NCI-H2196 treated with DMSO at 0.1 percent for 48 hours (cell line): Measurements from ENCODE around the gene OTUB2.
A peak's percentile ranks its signal among the peaks of the same experiment; 100 is the strongest.

Experiments
- DNase-seq: peaks from one replicate; lab custom pipeline; 2025; ENCODE audit not compliant: unreplicated experiment; lab: John Stamatoyannopoulos, UW

Gene OTUB2

DNA sequence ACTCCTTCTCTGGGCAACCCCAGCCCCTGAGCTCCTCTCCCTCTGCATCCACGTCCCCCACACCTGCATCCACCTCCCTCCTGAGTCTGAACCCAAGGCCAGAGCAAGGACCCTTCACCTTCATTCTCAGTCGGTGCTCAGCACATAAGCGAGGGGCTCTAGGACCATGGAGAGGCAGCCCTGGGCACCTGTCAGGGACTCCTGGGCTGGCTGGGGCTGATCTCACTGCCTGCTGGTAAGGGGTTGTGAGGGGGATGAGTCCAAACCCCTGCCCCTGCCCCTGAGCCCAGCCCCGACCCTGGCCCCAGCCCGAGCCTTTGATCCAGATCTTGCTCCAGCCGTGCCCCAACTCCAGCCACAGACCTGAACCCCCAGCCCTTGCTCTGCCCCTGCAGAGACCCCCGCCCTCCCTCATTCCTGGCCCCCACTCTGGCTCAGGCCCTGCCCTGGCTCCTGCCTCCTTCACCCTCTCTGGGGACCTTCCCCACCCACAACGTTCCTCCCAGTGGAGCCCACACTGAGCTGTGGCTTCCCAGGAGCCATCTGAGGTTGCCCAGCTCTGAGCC is 29.9 kb upstream of the OTUB2 start:
- no peak for DNase-seq

DNA sequence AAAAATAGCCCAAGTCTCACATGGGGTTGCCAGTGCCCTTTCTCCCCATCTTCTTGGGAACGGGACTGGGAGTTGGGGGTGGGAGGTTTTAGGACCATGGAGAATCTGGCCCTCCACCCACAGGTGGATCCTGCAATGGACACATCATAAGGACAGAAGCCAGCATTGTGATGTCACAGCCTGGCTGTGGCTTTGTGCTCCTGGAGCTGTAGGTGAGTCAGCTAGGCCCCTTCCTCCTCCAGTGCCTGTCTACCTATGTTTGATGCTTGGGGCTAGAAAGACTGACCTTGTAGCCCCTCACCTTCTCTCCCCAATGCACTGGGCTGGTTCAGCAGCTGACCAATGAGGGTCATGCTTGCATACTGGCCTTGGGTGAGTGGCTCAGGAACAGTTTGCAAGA is 29.1 kb upstream of the OTUB2 start, which contains the start of gene CCDC197:
Gene CCDC197 (plus strand): TSS at position 220 of the 400 bp plus-strand sequence. CDS start 831 bp downstream, outside the sequence.
- DNase-seq = no peak

DNA sequence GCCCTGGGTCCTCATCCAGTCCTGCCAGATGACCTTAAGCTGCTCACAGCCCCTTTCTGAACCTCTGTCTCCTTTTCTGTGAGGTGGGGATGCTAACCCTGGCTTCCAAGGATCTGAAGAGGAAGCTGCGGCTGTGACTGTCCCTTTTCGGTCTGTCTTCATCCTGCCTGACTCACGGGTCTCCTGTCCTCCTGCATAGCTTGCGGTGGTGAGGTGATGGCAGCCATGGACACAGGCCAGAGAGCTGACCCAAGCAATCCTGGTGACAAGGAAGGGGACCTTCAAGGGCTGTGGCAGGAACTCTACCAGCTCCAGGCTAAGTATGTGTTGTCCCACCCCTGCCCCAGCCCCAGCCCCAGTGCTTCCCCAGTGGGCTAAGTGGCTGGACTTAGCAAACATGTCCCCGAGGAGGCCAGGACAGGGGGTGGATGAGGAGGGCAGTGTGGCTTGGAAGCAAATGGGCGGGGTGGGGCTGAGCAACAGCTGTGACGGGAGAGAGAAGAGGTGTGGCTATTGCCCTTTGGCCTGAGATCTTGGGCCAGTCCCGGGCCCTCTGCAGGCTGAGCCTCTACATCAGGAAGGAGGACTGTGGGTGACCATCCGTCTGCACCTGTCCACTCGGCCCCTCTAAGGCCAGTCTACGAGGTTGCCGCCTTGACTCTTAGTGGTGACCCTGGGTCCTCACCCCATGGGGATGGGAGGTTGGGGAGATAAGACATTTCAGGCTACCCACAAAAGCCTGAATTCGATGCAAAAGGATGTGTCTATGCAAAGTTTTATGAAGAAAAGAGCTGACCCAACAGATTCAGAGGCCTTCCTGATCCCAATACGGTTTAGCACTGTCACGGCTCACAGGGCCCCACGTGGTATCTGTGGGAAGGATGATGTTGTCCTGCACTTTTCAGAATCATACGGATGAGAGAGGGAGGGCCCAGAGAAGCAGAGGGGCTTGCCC is 27.9 kb upstream of the OTUB2 start:
- no peak for DNase-seq

DNA sequence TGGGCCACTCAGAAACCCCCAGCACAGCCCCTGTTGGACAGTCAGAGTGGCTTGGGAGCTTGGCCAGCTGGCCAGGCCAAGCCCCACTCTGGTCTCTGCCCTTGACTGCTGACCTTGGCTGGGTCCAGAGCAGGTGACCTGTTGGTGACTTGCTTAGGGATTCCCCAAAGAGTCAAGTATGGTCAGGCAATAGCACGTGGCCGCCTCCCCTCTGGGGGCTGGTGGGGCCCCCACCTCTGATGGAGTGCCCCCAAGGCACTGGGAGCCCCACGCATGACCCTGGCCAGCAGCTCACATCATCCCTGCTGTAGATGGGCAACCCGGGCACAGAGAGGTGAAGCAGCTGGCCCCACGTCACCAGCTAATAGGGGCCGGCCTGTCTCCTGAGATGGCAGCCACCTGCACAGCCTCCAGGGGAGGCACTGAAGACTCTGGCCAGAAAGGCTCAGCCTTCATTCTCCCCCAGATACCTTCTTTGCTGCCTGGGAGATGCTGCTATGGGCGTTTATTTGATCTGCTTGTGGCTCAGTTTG is 27.2 kb upstream of the OTUB2 start:
- DNase-seq = no peak

DNA sequence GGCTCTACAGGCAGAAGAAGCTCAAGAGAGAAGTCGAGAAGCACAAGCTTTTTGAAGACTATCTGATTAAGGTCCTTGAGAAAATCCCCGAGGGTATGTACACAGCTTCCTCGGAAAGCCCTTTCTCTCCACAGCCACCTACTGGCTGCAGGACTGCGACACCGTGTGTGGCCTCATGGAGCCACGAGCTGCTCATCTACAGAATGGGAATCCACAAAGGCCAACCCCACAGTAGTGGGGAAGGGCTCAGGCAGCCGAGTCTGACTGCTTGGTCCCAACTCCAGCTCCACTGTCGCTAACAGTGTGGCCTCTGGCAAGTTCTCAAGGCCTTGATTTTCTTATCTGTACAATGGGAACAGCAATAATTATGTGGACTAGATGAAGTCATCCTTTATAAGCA is 26.6 kb upstream of the OTUB2 start:
- DNase-seq = no peak

DNA sequence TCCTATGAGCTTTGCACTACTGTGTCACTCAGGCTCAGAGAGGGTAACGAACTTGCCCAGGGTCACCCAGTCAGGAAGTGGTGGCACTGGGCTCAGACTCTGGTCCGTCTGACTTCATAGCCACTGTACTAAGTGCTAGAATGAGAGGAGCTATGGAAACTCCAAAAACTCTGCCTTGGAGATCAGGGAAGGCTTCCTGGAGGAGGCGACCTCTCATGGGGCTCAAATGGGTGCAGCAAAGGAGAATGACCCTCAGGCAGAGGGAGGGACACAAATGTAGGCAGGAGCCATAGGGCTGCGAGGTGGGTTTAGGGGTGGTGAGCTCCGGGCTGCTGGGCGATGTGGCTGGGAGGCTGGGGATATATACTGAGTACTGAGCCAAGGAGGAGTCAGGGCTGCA is 25.9 kb upstream of the OTUB2 start:
- no peak for DNase-seq

DNA sequence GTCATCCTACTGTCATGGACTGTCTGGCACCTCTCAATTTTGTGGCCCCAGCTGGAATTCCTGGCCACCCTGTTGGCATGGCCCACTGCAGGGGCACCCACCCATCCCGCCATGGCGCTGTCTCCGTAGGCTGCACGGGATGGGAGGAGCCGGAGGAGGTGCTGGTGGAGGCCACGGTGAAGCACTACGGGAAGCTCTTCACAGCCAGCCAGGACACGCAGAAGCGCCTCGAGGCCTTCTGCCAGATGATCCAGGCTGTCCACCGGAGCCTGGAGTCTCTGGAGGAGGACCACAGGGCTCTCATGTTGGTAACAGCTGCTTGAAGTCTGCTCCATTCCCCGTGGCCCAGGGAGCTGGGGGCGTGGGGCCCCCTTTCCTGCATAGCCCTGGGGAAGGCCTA is 25.1 kb upstream of the OTUB2 start:
- DNase-seq = no peak

DNA sequence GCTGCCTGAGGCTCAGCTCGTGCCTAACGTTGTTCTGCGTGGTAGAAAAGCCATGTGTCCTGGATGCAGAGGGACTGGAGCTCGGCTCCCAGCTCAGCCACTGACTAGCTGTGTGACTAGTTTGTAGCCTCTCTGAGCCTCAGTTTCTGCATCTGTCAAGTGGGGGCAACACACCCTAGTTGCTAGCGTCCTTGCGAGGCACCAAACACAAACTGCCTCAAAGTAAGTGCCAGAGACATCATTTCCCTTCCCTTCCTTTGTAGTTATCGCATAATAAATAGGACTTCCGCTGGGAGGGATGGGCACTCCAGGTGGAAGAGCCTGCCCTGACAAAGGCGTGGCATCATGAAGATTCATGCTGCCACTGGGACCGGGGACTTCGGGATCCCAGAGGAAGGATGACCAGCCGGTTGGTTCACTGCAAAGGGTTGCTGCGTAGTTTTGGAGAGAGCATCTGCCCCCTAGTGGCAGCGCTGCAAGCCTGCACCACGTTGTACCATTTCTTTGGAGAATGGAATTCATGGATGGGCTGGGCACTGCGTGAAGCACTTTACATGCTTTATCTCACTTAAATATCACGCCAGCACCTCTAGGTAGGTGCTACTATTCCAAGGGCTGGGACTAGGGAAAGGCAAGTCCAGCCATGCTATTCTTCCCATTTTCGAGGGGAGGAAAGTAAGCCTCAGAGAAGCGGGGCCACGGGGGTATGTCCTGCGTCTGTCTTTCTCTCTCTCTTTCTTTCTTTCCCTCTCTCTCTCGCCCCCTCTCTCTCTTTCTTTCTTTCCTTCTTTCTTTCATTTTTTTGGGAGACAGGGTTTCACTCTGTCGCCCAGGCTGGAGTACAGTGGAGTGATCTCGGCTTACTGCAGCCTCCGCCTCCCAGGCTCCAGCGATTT is 24.4 kb upstream of the OTUB2 start:
- DNase-seq = peak; percentile 26

DNA sequence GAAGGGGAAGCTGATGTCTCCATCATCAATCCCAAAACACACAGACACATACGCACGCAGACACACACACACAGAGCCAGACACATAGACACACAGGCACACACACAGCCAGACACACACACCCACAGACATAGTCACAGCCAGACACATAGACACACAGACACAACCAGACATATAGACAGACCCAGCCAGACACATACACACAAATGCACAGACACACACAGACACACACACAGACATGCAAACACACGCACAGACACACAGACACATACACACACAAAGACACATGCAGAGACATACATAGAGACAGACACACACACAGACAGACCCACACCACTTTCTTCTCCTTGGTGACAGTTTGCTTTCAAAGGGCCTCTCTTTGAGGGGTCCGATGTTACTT is 22.7 kb upstream of the OTUB2 start:
- DNase-seq = no peak

DNA sequence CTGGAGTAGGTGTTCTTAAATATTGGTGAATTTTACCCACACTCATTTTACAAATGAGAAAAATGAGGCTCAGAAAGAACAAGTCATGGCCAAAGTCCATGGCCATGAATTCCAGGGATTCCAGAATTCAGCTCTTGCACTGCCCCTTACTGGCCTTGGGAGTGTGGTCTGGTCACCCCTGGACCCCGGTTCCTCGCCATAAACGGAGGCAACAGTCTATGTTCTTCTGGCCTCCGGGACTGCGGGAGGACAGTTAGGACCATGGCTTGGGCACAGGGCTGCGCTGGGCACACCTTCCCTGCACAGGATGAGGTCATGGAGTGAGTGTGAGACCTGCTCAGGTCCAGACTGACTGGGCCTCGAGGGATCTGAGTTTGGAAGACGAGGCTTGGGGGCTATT is 22.1 kb upstream of the OTUB2 start:
- no peak for DNase-seq

DNA sequence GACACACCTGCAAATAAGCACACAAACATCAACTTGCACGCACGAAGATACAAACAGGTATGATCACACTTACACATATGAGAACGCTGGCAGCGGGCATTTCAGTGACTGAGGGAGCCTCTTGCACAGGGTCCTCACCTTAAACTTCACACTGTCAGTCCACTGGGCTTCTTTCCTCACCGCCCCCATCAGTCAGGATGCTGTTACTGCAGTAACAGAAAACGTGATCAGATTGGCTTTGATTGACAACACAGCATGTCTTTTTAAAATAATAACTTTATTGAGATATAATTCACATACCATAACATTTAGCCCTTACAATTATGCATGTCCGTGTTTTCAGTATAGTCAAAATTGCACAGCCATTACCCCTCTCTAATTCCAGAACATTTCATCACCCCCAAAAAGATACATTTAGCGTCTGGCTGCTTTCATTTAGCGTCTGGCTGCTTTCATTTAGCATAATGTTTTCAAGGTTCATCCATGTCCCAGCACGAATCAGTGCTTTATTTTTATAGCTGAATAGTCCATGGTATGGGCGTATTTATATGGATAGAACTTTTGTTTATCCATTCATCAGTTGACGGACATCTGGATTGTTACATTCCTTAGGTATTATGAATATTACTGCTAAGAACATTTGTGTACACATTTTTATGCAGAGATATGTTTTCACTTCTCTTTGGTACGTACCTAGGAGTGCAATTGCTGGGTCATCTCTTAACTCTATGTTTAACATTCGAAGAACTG is 20.6 kb upstream of the OTUB2 start:
- no peak for DNase-seq

DNA sequence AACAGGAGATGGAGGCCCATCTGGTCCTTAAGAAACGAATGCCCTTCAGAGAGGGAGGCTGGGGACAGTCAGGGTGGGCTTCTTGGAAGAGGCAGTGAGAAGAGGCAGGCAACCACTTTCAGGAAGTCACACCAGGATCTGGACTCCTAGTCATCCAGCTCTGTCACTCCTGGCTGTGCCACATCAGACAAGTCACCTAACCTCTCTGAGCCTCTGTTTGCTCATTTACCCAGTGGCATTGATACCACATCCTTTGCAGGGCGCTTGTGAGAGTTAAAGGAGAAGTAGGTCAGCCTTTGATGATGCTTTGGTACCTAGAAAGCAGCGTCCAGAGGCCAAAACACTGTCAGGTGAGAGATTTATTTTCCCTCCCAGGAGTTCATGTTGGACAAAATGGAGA is 17.9 kb upstream of the OTUB2 start:
- DNase-seq = no peak

DNA sequence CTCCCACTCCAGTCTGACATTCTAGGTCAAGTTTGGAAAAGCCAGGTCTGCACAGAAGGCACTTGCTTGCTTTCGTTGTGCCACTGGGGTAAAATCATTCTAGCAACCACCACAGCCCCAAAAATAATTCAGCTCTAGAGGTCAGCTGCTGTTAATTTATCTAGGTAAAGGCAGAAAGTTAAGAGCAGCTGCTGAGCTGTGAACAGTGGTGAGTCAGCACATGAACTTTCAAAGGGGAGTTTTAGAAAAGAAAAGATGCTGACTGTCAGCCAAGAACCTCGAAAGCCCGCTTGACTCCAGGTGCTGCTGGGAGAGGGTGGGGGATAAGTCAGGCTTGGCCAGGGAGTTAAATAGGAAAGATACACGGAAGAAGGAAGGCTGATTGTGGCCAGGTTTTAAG is 16.4 kb upstream of the OTUB2 start:
- DNase-seq = no peak

DNA sequence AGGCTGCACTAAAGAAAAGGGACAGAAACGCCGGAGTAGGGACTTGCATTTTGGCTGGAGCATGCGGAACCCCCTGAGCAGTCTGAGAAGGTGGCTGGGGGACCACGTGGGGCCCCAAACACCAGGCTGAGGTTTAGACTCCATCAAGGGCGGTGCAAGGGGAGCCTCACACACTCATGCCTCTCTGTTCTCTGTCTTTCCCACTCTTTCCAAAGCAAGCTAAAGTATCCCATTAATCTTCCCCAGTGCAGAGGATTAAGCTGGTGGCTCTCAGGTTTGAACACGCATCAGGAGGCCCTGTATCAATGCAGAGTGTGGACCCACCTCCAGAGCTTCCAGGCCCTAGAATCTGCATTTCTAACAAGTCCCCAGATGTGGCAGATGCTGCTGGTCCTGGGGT is 15.5 kb upstream of the OTUB2 start:
- DNase-seq = no peak

DNA sequence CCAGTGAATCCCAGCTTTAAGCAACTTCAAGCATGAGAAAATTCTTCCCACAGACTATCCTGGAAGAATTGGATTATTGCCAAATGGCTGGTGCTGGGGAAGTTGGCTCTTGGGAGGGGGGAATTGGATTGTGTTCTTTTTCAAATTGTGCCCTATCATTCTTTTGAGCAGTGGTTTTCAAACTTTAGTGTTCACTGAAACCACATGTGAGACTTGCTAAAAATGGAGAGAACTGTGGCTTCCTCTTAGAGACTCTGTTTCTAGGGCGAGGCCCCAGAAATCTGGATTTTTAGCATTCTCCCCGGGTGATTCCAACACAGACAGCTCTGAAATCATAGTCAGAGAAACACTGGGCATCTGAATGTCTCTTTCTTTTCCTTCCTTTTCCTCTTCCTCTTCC is 14.3 kb upstream of the OTUB2 start:
- DNase-seq = no peak

DNA sequence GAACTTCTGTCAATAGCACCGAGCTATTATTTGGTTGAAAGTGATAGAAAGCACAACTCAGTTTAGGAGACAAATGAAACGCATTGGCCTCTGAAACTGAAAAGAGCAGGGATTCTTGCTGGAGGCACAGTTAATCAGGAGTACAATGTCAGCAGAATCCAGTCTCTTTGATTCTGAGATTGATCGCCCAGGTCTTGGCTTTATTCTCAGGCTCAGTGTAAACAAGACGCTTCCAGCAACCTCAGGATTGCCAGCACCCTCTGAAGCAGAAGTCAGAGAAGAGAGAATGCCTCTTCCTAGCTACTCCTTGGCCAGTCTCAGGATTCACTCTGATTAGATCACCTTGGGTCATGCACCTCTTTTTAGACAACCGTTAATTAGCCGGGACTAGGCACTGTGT is 11.8 kb upstream of the OTUB2 start:
- no peak for DNase-seq

DNA sequence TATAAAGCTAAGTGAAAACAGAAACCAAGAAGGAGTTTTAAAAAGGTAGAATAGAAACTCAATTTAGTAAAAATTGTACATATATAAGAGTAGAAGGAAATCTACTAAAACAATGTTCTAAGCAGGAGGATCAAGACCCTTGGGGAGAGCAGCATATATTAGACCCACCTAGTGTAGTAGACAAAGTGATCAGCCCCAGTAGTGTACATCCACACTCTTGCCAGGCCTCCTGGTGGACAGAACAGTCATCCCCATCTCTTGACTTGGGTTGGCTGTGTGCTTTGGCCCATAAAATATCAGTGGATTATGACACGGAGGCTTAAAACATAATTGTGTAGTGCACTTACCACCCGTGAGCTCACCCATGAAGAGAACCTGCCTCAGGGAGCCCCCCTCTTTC is 10.9 kb upstream of the OTUB2 start:
- no peak for DNase-seq

DNA sequence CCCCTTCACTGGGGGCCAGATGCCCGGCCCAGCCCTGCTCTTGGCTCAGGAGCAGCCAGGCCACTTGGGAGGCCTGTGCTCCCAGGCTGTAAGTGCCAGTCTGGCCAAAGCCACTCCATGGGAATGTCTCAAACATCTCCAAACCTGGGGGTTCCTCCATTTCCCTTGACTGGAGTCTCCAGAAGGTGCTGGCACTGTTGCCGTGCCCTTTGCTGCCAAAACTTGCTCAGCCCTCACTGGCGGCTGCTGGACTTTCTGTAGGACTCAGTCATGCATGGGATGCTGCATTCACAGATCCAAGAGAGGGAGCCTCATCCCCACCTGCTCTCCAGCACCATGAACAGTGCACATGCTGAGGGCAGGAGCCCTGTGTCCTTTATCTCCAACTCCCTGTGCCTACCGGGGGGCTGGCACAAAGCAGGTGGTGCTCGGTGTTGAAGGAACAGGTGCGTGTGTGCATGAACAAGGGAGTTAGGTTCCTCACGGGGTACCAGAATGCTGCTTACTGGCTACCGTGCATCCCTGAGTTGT is 9.6 kb upstream of the OTUB2 start:
- DNase-seq = no peak

DNA sequence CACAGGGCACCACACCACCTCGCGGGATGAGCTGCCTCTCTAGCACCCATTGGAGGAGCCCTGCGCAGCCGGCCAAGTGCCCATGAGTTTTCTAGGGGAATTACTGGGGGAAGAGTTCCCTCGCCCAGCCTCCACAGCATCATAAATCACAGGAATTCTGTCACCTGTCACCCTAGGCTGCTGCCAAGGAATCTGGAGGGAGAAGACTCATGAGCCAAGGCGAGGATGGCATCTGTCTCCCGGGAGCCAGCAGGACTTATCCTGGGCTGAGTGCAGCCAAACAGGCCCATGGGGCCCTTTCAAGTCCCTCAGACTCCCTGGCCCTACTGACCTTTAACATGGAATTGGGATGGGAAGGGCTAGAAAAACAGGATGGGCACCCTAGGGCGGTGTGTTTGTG is 7.8 kb upstream of the OTUB2 start:
- DNase-seq = no peak

DNA sequence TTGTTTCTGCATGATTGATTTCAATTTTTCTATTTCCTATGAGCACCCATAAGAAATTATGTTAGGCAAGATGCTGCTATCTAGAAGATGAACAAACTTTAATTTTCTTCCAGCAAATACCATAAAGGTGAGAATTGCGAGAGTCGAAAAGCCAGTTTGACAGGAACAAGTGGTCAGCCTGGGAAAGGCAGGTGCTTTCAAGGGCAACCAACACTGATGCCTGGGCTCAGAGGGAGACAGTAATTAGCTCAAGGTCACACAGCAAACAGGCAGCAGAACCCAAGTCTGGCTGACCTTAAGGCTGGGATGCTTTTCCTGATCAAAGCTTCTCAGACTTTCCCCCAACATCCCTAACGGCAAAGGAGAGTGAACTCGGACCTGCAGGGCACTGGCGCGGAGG is 6.8 kb upstream of the OTUB2 start:
- no peak for DNase-seq
